Transverse colon (tissue), 4 donors: ENCODE data around the gene CYP4A22.

ENCODE experiments used
- CTCF ChIP-seq, 5 experiments: fragments of 200-600 bp in 3 of 5; fragments of 450-650 bp in 2 of 5; sonication (generic) in 3 of 5; IDR thresholded peaks; 1 replicate in 2 of 5; 2 replicates in 3 of 5; pipeline ENCODE4 v1.5.1; 2016 to 2017; ENCODE audit warnings: antibody characterized with exemption in 5 of 5, inconsistent platforms in 3 of 5, mild to moderate bottlenecking in 2 of 5, moderate library complexity in 1 of 5
- EP300 ChIP-seq: sonication (generic); formaldehyde crosslinking; IDR thresholded peaks from one replicate; pipeline ENCODE4 v1.6.1; 2017; ENCODE audit warnings: antibody characterized with exemption, low read depth
- POLR2A ChIP-seq: fragments of 450-650 bp; IDR thresholded peaks from one replicate; pipeline ENCODE4 v1.6.1; 2016; ENCODE audit warnings: antibody characterized with exemption, mild to moderate bottlenecking, moderate library complexity
- POLR2AphosphoS5 ChIP-seq, 3 donors: sonication (generic); formaldehyde crosslinking; IDR thresholded peaks; one replicate each; pipeline ENCODE4 v1.6.1; 2016; ENCODE audit warnings: antibody characterized with exemption in 3 of 3

GRCh38 chr1:47180603-47181094 lies 43.4 kb downstream of the CYP4A22 start:
- no peak for TF ChIP-seq CTCF (IDR thresholded peaks at IDR 0.05)
- no peak for TF ChIP-seq POLR2A
- TF ChIP-seq EP300: no peak
- no peak for TF ChIP-seq POLR2AphosphoS5 (IDR thresholded peaks at IDR 0.05)
